ENCODE results near the gene TNFSF9.

DNA sequence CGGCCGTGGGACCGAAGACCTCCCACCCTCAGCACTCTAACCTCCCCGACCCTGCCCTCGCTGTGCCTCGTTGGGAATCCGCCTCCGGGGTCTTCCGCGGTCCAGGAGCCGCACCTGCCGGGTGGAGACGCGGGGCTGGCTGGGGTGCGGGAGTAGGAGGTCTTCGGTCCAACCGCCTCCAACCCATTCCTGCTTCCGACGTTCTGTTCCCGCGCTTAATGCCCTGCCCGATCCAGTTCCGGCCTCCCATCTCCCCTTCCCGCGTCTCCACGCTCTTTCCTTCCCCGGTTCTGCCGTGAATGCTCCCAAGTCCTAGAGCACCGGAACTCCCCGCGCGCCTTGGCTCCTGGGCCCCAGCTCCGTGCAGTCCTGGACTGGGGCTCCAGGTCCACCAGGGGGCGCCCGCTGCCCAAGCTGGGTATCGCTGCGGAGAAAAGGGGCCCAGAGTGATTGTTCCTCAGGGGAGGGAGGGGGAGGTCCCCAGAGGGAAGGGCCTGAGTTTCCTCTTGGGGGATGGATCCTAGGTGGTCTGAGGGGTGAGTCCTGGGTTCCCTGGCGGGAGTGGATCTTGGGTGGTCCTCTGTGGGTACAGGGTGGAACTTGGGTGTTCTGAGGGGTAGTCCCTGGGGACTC, 14.1 kb upstream of the TNFSF9 start:
- TF ChIP-seq SIN3A (IDR thresholded peaks at IDR 0.05; ENCODE audit: borderline replicate concordance, insufficient read depth, low read length), result no peak
- TF ChIP-seq, protein P1, sequence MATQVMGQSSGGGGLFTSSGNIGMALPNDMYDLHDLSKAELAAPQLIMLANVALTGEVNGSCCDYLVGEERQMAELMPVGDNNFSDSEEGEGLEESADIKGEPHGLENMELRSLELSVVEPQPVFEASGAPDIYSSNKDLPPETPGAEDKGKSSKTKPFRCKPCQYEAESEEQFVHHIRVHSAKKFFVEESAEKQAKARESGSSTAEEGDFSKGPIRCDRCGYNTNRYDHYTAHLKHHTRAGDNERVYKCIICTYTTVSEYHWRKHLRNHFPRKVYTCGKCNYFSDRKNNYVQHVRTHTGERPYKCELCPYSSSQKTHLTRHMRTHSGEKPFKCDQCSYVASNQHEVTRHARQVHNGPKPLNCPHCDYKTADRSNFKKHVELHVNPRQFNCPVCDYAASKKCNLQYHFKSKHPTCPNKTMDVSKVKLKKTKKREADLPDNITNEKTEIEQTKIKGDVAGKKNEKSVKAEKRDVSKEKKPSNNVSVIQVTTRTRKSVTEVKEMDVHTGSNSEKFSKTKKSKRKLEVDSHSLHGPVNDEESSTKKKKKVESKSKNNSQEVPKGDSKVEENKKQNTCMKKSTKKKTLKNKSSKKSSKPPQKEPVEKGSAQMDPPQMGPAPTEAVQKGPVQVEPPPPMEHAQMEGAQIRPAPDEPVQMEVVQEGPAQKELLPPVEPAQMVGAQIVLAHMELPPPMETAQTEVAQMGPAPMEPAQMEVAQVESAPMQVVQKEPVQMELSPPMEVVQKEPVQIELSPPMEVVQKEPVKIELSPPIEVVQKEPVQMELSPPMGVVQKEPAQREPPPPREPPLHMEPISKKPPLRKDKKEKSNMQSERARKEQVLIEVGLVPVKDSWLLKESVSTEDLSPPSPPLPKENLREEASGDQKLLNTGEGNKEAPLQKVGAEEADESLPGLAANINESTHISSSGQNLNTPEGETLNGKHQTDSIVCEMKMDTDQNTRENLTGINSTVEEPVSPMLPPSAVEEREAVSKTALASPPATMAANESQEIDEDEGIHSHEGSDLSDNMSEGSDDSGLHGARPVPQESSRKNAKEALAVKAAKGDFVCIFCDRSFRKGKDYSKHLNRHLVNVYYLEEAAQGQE (IDR thresholded peaks at IDR 0.05; ENCODE audit: insufficient read depth in 1 of 2, low read depth in 2 of 2, low read length in 2 of 2), result no peak
